HG02852 (cell line): ENCODE data around the gene RPS17.
"Not testable (repeated sequence)": the region's sequence is repeated elsewhere in the genome, so short reads cannot be mapped to it uniquely, and the experiment has no call there.

Experiments
- ATAC-seq: cut with Tn5 transposase; IDR thresholded peaks from one replicate; pipeline ENCODE4 v1.9.1; 2021; ENCODE audit warnings: mild to moderate bottlenecking, moderate library complexity; ENCODE audit not compliant: unreplicated experiment

Gene RPS17

DNA sequence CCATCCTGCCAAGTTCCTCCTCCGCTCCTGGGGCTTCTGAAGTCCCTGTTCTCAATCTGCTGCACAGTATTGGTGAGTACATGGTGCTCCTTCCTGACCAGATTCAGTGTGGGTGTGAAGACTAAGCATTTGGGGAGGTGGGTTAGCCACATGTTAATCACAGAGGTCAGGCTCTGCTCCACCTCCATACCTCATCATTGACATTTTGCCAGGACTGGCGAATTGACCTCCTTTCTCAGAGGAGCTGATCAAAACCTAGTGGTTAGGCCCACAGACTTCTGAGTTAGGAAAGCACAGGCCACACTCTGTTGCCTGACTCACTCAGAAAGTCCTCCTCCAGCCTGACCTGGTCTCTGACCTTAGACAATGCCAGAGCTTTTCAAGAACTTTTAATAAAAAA, 8.4 kb upstream of the RPS17 start:
- peak; percentile 66 for ATAC-seq

DNA sequence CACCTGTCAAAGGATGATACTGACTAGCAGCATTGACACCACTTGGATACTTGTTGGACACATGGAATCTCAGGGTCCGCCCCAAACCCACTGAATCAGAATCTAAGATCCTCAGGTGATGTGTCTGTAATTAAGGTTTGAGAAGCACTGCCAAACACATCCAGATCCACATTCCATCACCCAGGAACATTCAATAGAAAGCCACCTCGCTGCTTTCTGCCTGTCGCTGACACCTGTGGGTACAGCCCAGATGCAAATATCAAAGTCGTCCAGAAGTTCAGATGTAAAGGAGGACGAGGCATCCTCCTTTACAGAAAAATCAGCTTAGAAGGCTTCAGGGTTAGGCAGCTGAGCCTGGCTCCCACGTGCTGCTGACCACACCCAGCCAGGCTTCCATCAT, 5.2 kb upstream of the RPS17 start:
- ATAC-seq: no peak

DNA sequence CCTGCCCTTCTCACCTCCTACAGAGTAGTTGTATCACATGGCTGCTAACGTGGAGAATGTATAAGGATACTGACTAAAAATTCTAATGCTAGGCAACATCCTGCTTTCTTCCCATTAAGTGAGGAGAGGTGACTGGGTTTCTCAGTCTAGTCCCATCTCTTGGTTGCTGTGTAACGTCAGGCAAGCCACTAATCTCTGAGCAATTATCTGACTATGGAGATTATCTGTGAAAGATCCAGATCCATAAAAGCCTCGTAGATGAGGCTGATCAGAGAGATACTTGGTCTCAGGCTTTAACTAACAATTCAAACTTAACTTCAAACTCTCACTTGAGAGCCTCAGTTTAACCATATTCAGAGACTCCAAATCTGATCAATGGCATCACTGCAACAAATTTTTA, 4.7 kb upstream of the RPS17 start:
- no peak for ATAC-seq

DNA sequence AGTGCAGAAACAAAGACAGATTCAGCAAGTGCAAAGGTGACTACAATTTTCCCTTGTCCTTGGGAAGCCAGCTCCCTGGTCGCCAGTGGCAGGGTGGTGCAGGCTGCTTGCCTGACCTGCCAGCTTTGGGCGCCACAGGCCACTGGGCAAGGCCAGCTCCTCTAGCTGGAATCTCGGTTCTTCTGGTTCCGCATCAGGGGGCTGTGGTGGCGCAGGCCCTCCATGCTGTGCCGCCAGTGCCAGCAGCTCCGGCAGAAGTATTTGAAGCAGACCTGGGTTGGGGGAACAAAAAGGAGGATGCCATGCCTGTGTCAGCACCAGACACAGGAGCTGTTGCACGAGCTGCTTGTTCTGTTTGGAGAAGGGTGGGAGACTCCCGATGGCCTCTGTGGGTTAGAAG, 4.2 kb upstream of the RPS17 start:
- no peak for ATAC-seq

DNA sequence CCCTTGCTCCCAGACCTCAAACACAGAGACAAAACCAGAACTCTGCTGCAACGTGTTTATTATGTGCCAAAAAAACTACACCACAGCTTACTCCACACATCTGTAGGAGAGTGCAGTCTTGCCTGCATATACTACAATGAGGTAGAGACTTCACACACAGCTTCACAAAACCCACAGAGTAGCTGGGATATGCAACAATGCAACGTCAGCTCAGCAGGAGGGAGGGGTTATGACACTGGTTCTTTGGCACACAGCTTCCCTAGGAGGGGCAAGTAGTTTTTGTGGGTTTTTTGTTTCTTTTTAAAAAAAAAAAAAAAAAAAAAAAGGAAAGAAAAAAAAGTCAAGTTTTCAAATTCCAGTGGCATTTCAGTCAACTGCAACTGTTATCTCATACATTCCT, 2.9 kb upstream of the RPS17 start:
- ATAC-seq: no peak

DNA sequence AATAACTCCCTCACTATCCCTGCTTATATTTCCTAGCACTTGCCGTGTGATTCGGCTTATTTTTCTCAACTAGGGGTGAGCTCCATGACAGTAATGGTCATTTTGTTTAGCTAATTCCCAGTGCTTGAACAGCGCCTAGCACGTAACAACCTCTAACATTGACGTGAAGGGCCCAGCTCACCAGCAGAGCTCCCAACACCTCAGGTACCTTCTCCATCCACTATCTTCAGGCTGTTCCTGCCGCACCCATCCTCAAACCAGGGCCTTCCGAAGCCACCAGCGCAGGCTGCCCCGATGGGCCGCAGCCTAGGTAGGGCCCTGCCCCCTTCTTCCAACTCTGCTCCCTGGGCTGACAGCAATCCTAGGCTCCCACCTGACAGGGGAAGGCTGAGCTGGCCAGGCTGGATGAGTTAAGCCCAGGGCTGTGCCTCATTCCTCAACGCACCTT, 751 bp upstream of the RPS17 start:
- peak; percentile 2 for ATAC-seq

DNA sequence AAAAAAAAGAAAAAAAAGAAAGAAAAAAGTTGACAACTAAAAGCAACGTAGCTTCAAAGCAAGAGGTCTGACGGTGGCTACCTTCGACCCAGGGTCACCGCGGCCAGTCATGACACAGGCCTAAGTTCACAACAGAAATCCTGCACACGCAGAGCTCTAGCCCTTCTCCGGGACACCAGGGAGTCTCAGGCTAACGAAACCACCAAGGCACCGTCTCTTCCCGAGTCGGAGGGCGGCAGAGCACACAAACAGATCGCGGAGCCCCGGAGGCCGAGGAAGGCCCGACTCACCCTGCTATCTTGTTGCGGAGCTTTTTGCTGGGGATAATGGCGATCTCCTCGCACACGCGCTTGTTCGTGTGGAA, 584 bp downstream of the RPS17 start:
- ATAC-seq: peak; percentile 5

DNA sequence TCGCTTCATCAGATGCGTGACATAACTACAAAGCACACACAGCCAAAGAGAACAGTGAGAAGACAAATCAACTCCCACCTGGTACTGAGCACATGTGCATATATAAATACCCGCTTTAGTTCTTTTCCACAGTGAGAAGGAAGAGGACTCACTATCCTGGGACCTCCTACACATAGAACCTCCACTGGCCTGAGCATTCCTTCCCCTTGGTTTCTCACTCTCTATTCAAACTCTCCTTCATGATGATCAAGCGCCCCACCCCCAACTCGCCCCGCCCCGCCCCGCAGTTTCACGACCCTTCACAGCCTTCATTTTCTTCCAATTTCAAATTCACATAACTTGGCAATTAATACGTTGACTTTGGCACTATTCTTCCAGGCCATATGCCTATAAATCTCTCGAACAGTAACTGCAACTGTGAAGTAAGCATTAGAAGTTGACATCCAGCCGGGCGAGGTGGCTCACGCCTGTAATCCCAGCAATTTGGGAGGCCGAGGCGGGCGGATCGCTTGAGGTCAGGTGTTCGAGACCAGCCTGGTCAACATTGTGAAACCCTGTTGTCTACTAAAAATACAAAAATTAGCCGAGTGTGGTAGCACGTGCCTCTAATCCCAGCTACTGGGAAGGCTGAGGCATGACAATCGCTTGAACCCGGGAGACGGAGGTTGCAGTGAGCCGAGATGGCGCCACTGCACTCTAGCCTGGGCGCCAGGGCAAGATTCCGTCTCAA, 1.1 kb downstream of the RPS17 start:
- no peak for ATAC-seq

DNA sequence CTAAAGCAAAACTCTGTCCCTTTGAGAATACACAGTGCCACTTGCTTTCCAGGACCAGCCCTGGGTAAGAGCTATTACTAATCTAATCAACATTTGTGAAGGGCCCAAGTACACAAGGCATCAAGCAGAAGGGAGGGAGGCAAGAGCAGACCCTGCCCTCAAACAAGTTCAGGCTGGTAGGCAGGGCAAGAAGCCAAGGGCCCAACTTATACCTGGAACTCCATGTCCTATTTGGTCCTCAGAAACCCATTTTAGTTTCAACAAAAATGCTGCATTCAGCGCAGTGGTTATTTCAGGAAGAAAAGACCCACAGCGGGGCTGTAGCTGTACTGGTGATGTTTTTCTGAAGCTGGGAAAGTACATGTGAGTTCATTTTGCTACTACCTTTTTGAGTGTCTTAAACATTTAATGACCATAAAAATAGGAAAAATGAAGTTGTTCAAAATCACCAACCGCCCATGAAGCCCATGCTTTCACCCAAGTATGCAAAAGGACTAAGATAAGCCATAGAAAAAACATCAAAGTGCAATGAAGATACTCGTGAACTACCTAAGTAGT, 2.8 kb downstream of the RPS17 start:
- ATAC-seq: no peak

DNA sequence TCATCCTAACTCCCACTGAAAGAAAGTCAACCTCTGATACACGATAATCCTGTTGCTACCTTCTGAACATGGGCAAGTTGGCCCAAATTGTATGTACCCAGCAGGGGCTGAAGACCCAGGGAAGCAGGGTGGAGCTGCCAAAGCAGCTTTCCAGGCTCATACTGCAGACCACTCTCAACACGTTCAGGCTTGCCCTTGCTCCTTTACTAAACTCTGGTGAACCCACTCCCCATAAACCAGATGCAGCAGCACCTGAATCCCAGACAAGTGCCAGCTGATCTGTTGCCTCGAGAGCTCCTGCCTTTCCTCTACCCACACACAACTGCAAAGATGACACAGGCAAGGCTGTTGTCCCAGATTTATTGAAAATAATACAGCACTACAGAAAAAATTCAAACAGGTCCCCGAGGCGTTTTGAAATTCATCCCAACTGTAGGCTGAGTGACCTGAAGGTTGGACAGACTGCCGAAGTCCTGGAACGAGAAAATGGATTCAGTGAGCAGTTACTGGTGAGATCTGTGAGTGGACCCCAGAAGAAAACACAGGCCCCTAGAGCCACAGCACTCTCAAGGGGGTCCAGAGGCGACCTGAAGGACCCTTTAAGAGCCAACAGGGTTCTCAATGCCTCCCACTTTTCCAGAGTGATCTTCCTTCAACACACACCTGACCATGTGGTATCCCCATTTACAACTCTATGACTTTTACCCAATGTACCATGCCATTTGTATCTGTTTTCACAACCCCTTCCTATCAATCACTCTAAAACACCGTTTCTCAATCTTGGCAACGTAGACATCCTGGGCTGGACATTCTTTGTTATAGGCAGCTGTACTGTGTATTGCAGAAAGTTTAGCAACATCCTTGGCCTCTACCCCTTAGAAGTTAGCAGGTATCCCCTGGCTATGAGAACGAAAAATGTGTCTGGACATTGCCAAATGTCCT, 3.6 kb downstream of the RPS17 start:
- no peak for ATAC-seq

DNA sequence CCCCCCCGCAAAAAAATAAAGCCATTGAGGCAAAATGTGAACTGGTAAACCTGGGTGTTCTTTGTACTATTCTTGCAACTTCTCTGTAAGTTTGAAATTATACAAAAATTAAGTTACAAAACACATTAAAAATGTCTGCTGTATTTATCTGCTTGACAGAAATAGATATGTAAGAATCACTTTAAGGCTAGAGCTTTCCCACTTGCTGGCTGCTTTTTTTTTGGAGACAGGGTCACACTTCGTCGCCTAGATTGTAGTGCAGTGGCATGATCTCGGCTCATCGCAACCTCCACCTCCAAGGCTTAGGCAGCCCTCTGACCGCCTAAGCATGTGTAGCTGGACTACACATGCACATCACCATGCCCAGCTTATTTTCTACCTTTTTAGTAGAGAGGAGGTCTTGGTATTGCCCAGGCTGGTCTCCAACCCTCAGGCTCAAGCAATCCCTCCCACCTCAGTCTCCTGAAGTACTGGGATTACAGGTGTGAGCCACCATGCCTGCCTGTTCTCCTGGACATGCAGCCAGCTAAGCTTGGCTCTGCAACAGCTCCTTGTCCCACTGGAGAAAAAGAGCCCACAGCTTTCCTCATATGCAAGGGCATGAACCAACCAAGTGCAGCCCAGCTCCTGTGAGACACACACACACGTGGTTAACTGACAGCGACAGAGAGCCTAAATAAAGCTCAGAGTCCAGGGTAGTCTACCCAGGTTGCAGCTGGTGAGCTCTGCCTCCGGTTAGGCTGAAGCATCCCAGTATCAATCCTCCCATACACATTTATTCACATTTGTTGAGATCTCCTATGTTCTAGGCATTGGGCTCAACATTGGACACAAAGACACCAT, 4.5 kb downstream of the RPS17 start:
- ATAC-seq: no peak

DNA sequence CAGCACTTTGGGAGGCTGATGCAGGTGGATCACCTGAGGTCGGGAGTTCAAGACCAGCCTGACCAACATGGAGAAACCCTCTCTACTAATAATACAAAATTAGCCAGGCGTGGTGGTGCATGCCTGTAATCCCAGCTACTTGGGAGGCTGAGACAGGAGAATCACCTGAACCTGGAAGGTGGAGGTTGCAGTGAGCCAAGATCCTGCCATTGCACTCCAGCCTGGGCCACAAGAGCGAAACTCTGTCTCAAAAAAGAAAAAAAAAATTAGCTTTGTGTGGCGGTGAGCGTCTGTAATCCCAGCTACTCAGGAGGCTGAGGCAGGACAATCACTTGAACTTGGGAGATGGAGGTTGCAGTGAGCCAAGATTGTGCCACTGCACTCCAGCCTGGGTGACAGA, 5.1 kb downstream of the RPS17 start:
- not testable (repeated sequence) for ATAC-seq

DNA sequence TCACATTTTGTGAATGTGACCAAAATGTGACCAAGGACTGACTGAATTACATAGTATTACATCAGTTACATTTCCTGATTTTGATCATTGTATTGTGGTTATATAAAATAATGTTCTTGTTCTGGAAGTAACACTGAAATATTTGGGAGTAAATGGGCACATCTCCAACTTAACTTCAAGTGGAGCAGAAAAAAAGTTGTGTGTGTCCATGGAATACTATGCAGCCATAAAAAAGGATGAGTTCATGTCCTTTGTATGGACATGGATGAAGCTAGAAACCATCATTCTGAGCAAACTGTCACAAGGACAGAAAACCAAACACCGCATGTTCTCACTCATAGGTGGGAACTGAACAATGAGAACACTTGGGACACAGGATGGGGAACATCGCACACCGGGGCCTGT, 5.8 kb downstream of the RPS17 start:
- not testable (repeated sequence) for ATAC-seq

DNA sequence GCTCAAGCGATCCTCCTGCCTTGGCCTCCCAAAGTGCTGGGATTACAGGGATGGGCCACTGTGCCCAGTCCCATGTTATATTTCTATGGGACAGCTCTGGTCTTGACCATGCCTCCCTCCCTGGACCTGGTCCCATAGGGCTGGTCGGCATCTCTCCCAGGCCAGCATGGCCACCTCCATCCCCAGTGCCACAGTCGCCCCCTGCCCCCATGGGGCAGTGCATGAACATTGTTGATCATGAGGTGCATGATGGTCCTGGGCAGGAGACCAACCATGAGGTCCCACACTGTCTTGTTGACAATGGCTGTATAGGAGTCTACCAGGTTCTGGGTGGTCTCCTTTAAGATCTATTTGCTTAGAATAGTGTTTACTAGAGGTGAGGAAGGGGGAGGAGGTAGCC, 6.5 kb downstream of the RPS17 start:
- ATAC-seq: no peak

DNA sequence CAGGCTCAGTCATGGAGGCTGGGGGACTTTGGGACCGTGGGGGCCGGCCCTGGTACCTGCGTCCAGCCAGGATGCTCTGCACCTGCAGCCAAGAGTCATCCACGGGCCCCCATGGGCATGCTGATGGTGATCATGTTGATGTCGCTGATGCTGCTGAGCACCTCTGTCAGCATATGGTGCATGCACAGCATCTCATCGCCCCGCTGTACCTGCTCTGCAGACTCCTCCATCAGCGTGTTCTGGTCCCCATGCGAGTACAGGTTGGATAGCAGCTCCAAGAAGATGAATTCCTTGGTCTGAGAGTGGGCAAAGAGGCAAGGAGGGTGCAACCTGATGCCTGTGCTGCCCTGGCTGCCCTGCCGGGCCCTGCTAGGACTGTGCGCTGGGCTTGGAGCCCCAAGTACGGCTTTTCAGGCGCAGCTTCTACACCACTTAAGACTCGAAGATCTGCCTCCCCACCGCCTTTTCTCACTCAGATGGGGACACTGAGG, 7.2 kb downstream of the RPS17 start:
- ATAC-seq: no peak

DNA sequence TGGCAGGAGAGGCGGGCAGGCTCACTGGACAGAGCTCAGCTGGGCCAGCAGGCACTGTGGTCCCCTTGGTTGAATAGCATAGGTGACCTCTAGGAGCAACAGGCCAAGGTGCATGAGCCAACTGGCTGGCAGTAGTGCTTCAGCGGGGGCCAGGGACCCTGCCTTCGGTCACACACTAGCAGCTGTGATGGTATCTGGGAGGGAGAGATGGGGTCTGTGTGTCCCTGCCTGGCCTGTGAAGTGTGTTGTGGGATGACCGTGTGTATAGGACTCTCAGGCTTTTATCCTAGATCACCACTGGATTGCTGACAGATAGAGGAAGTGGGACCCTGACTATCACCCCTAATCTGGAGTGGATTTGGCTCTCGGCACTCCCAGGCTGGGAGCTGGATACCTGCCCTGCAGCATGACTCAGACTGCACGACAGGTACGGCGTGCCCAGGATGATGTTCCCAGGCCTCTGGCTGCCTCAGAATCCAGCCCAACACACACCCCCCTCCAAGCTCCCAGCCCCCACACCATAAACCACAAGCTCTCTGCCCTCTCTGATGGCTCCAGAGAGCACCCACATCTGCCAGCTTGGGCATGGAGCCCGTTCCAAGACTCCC, 7.8 kb downstream of the RPS17 start:
- ATAC-seq: no peak

DNA sequence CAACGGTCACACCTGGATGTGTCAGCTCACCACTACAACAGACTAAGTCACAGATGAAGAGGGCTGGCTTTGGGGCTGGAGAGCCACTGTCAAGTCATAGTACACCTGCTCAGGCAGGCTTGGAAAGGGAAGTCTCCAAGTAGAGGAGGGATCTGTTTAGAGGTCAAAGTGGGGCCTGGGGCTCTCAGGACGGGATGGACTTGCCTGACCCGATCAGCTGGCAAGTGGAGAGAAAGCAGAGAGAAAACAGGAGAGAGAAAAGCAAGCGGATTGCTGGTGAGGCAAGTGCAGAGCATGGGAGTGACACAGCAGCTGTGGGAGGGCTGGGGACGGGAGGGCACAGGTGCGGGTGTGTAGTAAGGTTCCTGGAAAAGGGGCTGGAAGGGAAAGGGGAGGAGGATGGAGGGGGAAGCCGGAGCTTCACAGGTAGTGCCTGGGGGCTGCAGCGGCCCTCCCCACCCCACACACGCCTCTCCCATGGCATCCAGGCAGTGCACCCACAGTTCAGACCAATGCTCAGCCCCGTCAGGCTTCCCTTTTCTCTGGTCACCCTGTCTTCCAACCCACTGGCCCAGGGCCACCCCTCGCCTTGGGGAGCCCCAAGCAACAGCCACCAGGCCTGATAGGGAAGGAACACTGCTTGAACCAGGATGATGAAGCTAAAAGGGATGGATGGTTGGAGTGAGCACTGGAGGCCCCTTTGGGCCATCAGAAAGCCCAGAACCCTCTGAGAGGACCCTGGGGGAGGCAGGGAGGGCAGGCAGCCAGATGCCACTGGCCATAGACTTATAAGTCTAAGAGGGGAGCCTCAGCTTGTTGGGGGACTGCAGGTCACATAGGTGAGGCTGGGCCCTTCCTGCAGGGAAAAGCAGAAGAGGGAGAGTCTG, 8.5 kb downstream of the RPS17 start:
- ATAC-seq: no peak

DNA sequence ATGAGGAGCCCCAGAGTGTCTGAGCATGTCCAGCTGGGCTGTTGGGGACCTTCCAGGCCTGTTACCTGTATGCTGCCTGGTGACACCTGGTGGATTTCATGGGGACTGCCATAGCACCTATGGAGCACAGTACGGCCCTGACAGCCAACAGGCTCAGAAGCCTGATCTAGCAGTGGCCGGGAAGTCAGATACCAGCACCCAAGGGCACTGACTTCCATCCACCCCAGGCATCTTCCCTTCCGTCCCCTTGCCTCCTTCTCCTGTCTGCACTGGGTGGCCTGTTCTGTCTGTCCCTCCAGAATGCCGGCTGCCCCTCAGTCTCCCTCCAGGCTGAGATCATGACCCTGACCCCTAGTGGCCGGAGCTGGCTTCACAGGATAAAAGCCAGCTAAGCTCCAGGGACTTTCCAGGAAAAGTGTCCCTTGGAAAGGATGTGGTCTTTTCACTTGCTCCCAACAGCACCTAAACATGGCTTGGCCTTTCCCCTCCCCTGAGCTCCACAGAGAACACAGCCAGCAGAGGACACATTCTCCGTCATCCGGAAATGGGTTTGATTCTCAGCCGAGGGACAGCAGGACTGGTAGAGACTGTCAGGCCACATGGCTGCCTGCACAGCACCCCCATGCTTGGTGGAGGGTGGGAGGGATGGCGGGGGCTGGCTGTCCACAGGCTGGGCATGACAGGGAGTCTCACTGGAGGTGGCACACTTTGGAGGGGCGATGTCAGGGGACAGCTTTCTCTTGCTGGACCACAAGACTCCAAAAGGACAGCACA, 9.5 kb downstream of the RPS17 start:
- peak; percentile 85 for ATAC-seq

DNA sequence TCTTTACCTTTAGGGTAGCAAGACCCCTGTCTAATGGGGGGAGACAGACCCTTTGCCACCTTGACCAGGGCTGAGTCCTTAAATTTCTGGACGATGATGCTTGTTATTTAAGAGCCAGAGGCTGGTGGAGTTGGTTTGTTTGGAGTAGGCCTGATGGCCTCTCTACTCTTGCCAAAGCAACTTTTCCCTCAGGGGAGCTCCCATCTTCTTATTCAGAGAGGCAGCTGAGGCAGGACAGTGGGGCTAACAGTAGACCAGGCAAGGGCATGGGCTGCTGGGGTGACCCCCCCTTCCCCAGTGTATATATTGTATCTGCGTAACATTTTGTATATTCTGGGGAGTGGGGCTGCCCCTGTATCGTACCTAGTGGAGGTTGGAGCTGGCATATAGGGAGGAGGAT, 10.3 kb downstream of the RPS17 start:
- ATAC-seq: no peak
